RPMI8226 (cell line): Measurements from ENCODE around the gene RBM47.
"Not testable (repeated sequence)": the region's sequence is repeated elsewhere in the genome, so short reads cannot be mapped to it uniquely, and the experiment has no call there.

Experiments used
- DNase-seq: peaks from one replicate; pipeline ENCODE4 v3.0.0-alpha.2; 2015

The RBM47 gene

DNA sequence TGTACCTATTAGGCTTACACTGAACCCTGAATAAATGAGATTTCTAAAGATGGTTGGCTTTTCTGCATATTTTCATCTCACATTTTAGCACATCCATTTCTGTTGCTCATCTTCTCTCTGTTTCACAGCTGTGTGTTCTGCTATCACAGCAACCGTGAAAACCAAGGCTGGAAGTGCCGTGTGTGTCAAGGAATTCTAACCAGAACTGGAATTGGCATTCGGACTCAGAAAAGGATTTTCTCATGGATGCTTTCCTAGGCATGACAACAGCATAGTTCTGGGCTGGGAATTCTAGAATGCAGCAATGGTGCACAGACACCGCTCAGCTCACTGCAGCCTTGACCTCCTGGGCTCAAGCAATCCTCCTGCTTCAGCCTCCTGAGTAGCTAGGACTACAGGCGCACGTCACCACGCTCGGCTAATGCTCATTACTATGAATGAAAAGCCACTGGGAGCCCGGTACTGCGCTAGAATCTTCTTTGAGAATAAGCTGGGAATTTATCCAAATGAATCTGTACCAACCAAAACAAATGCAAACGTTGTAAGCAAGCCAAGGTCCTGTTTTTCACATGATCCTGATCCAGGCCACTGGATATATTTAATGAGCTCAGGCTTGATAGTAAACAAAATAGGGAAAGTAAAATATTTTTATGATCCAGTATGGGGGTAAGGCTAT is 105.2 kb downstream of the RBM47 start:
- no peak for DNase-seq

DNA sequence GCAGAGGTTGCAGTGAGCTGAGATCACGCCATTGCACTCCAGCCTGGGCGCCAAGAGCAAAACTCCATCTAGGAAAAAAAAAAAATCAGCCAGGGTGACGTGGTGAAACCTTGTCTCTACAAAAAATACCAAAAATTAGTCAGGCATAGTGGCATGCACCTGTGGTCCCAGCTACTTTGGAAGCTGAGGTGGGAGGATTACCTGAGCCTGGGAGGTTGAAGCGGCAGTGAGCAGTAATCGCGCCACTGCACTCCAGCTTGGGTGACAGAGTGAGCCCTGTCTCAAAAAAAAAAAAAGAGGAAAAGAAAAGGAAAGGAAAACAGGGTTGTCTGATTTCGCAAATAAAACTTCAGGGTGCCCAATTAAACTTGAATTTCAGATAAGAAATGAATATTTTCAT is 106.1 kb downstream of the RBM47 start:
- DNase-seq: no peak

DNA sequence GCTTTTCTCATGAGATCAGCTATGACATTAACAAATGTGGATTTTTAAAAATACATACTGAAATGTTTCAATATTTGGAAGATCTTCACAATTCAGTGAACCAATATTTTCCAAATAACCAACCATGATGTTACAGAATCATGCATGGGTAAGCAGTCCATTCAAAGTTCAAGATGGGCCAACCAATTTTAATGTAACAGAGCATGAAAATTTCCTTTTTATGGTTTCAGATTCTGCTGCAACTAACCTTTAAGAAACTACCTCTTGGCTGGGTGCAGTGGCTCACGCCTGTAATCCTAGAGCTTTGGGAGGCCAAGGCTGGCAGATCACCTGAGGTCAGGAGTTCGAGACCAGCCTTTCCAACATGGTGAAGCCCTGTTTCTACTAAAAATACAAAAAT is 107.7 kb downstream of the RBM47 start:
- no peak for DNase-seq

DNA sequence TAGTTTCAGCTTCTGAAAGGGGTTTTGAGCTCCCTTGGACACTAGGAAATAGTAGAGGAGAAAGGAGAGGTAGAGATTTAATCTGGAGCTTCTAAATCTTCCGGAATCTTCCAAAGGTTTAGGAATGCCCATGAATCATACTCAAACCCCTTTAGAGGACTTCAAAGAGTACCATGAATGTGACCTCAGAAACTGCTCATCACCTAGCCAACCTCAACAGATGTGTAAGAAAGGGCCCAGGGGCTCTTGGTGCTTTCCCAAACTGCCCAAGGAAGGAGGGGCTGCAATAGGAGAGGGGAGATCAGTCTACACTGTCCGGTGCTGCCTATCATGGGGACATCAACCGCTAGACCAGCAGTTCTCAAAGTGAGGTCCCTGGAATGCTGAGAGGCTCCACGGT is 109.1 kb downstream of the RBM47 start:
- DNase-seq: no peak

DNA sequence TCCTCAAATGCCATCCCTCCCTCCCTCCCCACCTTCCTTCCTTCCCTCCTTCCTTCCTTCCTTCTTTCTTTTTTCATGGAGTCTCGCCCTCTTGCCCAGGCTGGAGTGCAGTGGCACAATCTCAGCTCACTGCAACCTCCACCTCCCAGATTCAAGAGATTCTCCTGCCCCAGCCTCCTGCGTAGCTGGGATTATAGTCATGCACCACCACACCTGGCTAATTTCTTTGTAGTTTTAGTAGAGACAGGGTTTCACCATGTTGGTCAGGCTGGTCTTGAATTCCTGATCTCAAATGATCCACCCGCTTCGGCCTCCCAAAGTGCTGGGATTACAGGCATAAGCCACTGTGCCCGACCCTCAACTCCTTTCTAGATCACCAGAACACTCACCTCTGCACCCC is 112.6 kb downstream of the RBM47 start:
- DNase-seq: not testable (repeated sequence)

DNA sequence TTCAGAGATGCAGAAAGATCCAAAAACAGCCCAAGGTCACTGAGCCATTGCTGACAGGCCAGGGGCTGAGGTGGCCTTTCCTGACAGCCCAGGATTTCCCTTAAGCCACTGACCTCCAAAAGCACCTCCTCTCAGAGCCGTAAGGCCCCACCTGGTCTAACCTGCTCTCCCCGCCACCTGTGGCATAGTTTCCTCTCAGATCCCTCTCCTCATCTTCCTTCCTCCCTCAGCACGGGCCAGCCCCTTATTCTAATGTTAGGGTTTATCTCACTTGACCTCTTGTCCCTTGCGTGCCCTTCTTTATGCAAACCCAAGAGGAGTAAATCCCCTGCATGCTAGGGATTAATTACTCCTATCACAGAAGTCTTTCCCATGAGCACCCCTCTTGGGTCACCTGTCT is 113.0 kb downstream of the RBM47 start:
- no peak for DNase-seq

DNA sequence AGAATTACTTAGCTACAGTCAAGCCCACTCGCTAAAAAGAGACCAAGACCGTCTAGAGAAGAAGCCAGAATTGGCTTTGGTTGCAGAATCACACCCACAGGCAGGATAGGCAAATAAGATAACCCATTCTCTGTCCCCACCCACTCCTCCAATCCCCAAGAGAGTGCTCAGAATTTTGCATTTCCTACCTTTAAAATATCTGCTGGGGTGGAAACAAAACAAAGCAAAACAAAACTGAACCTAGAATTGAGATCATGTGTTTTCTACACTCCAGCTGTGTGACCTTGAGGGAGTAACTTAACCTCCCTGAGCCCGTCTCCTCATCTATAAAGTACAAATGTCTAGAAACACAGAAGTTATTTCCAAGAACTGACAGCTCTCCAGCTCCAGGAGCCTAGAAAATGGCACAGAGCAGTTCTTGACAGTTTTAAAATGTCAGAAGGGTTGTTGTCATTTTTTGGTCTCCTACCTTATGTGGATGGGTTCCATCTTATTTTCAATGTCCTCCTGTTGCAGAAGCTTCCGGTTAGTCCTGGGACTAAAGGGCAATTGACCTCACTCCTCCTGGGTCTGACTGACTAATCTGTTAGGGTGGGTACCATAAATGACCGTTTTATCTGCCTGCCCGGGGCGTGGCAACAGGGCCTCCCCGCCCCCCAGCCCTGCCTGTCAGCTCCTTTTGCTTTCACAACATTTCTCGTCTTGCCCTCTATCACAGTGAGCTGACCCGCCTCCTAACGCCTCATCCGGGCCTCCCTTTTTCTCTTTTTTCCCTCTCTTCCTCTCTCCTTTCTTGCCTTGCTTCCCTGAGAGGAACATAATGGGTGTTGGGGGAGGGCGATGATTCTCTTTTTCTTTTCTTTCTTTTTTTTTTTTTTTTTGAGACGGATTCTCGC is 114.0 kb downstream of the RBM47 start:
- DNase-seq: no peak

DNA sequence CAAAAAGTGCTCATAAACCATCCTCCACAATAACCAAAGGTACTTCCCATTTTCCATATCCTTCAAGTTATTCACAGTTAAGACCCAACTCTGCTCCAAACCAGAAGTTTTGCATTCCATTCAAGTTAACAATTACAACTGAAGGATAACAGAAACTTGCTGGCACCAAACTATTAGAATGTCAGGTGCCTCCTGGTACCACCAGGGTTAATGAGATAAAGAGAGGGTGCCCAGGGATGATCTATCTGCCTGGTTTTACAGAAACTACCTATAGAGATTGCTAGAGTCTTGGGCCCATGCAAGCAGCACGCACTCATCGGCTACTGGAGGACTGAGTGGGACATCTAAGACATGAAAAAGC is 114.6 kb downstream of the RBM47 start:
- no peak for DNase-seq

DNA sequence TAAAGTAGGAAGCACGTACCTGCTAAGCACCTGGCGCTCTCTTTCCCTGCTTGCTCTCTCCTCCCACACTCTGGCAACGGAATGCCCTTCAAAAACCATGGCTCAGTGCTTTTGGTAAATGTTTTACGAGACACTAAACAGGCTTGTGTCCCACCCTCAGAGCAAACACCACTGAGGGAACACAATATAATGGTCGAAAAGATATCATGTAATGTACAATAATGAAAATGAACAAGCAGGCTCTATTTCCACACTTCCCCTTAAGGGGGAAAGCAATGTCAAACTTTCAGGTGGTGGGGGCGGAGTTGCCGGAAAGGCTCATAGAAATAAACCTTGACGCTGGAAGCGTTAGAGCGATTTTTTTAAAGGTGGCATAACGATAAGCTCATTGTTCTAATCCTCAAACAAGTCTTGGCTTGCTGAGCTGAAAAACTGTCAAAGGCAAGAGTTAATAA is 115.1 kb downstream of the RBM47 start:
- no peak for DNase-seq

DNA sequence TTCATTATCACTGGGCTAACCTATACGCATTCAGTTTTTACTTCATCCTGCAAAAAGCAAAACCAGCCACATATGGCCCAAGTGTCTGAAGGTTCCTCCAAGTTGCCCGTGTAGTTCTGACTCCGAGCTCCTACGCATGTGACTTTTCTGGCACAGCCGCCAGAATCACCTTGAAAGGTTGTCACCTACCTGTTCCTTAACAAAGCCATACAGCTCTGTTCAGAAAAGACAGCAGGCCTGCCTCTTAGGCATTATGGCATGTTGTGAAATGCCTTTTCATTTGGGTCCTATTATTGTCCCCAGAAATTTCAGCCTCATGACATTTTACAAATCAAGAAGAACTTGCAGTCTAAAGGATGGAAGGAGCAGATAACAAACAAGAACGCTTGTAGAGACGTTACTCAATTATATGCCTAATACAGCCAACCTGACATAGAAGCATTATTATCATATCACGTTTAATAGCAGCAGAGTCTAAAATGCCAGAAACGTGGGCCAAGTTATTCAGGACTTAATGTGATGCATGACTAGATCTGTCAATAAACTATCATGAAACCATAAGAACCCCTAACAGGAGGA is 118.5 kb downstream of the RBM47 start:
- no peak for DNase-seq

DNA sequence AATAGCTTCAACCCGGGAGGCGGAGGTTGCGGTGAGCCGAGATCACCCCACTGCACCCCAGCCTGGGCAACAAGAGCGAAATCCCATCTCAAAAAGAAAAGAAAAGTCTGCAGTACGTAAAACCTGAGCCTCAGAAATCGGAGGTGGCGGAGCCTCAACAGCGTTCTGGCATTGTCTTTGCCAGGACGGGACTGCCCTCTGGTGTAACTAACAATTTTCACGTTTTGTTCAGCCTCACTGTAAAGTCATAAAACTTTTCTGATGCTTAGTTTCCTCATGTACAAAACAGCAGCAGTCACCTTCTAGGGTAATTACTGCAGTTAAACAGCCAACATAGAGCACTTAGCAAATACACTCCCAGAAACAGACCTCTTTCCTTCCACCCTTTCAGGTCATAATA is 121.7 kb downstream of the RBM47 start:
- DNase-seq: no peak

DNA sequence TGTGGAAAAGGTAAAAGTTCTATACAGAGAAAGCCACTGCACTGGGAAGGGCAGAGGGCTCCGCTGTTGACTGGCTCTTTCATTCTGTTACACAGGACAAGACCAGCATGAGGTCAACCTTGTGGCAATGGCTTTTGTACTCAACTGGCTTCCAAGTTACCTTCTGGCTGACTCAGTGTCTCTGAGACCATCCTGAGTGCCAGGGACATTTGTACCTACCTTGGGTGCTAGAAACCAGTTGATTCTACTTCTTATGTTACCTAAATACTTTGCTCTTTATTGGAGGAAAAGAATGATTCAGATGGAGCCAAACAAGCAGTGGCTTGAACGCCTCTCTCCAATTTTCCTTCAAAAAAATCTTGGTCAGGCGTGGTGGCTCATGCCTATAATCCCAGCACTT is 123.2 kb downstream of the RBM47 start:
- DNase-seq: no peak

DNA sequence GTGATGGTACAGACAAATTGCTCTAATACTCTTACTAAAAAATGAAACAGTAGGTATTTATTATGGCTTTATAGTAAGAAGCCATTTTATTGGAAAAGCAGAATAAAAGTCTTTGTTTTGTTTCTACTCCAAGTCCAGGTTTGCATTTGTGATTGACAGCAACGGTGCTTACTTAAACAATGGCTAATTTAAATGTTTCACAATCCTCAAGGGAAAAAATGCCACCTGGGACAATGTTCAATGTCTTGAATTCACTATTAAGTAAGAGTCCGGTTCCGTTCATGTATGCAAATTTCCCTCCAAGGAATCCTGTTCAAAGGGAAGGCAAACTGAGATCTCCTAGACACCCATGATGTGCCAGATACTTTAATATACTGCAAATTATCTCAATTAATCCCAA is 123.6 kb downstream of the RBM47 start:
- DNase-seq: no peak

DNA sequence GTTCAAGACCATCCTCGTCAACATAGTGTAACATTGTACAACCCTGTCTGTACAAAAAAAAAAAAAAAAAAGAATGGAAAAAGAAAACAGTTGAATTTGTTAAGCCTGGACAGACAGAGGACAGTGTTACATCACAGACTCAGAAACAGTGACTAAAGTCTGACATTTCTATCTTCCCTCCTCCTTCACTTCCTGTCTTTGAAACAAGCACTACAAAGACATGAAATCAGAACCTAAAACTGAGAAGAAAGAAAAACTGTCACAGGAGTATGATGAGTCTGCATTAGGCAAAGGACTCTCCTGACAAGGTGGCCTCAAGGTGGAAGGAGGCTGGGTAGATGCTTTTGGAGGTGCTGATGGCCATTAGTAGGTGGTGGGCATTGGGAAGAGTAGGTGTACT is 126.7 kb downstream of the RBM47 start:
- no peak for DNase-seq

DNA sequence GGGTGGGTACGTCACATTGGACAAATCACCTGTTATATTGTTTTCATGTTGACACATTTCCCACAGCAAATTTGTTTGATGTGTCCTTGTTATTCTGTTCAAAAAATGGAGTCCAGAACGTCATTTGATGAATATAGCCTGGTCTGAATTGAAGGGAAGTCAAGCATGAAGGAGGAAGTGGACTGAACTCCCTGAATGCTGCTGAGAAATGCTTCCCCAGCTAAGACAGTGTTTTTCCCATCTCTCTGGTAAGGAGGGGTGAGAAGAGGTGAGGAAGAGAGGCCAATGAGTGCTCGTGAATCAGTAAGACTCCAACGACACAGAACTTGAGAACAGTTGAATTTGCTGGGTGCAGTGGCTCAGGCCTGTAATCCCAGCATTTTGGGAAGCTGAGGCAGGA is 127.4 kb downstream of the RBM47 start:
- no peak for DNase-seq

DNA sequence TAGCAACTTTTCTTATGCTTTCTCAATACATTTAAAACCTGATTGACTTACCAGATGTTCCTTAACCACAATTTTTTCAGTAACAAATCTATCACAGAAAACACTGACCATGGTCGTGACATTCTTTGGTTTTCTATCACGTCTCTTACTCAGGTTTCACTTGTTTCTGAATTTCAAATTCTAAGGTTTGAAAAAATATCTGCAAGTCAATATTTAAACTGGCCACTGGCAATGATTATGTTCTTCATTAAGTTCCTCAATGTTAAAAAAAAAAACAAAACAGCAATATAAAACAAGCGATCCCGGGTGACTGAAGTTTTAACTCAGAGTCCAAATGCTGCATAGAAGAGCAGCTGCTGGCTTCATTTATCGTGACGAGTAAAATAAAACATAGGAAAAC is 128.9 kb downstream of the RBM47 start:
- DNase-seq: no peak

DNA sequence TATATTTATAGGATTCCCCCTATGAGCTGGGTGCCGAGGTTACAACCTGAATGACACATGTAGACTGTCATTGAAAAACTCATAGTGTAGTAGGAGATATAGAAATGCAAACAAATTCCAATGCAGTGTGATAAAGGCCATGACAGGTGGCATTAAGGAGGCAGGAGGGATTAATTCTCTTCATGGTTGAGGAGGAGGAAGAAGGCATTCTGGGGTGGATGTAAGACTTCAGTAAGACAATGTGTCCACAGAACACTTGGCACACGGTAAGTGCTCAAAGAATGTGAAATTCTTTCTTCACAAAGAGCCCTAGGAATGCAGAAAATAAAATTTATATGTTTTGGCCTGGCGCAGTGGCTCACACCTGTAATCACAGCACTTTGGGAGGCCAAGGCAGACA is 136.5 kb downstream of the RBM47 start:
- DNase-seq: no peak

DNA sequence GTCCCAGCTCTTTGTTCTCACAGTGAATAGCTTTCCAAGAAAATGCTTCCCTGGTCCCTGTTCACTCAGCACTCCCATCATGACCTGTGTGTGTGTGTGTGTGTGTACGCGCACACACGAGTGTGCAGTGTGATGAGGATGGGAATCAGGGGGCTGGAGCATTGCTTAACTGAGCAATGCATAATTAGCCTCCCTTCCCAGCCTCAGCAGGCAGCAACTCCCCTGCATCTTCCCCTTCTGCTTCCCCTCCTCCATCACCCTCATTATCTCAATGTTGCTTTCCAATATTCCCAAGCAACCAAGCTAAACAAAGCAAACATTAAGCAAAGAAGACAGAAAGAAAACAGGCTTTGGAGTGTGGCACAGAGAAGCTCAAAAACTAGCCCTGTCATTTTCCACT is 137.0 kb downstream of the RBM47 start:
- DNase-seq: no peak

DNA sequence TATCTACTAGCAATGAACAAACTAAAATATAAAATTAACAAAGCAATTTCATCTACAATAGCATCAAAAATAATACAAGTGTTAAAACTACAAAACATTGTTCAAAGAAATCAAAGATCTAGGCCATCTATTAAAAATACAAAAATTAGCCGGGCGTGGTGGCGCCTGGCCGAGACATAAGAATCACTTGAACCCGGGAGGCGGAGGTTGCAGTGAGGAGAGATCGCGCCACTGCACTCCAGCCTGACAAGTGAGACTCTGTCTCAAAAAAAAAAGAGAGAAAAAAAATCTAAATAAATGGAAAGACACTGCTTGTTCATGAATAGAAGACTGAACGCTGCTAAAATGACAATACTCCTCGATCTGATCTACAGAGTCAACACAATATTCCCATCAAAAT is 139.2 kb downstream of the RBM47 start:
- no peak for DNase-seq

DNA sequence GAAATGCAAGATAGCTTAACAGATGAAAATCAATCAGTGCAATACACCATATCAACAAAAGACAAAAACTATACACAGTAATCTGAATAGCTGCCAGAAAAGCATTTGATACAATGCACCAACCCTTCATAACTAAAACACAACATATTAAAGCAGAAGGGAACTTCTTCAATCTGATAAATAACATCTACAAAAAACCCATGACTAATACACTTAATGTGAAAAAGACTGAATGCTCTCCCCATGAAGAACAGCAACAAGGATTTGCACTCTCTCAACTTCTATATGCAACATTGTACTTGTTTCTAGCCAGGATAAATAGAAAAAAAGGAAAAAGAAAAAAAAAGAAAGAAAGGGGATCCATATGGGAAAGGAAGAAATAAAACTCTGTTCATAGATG is 139.7 kb downstream of the RBM47 start:
- no peak for DNase-seq

DNA sequence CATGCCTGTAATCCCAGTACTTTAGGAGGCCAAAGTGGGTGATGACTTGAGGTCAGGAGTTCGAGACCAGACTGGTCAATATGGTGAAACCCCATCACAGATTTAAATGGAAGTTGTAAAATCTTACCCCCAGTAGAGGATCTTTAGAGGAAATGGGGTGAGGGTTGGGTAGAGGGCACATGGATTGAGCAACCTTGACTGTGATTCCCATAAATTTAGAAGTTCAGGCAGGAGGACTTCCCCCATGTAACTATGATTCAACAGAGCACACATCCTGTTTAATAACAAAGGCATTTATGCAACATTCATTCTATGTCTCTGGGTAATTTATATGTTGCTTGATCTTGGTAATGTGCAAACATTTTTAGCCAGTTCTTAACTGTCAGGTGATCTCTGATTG is 143.1 kb downstream of the RBM47 start:
- no peak for DNase-seq

DNA sequence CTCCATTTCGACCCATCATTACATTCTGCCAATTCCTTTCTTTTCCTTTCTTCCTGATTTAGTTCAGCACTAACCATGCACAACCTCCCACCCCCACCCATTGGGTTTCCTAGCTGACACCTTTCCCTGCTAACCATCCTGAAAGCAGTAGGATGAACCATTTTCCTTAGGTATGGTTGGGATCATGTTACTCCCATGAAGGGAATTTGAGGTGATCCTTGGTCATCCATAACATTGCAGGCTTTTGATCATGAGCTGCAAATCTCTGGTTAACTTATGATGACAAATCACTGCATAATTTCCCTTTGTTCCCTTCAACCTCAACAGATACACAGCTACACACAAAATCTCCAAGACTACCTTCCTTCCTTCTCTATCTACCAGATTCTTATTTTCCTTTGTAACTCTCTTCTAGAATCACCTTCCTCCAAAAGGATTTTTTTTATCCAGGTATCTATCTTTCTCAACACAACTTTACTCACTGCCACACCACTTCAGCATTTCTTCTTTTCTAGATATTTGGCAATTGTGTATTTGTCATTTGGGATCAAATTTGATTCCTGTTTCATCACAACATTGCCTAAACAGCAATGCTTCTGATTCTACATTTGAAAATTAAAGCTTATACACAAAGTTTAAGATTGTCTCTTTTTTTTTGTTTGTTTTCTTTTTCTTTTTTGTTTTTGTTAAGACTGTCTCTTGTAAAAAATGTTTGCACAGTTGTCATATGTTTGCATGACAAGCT is 145.1 kb downstream of the RBM47 start:
- DNase-seq: no peak

DNA sequence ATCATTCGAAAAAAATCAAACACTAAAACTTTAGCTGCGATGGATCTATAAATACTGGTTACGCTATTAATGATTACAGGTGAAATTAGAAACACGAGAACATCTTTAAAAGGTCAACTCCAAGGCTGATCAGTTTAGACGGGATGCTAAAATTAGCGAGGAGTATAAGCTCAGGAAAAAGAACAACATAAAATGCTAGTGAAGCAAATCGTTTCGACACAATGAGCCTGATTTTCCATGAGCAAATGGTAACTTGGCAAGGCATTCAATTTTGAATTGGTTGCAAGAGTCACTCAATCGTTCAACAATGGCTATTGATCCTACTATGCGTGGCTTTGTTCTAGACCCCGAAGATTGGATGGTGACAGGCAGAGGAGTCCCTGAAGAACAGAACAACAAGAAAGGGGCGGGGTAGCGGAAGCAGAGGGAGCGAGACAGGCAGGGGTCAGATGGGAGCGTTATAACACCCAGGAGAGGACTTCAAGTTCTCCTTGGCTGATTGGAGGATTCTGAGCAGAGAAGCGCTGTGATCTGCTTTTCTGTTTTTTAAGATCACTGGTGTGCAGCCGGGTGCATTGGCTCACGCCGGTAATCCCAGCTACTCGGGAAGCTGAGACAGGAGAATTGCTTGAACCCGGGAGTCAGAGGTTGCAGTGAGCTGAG is 146.5 kb downstream of the RBM47 start:
- no peak for DNase-seq
